GF-D8 (cell line): ENCODE data around the gene RARB.

Experiments used
- DNase-seq: peaks from one replicate; lab custom pipeline; 2025; lab: John Stamatoyannopoulos, UW

The RARB gene

DNA sequence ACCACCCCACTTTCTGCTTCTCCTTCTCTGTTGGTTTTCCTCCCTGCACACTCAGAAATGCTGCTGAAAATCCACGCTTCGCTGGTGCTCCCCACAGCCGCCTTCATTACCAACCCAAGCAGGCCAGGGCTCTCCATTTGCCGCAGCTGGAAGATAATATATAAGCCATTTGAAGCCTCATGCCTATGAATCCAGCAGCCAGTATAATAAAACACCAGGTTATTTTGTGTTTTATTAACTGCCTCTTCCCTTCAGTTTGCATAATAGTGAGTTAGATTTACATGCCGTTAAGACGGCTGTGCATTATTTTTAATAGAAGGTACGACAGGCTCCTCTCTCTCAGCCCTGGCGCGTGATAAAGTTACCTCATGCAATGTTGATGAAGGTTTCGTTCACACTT is 150.0 kb downstream of the RARB start:
- no peak for DNase-seq

DNA sequence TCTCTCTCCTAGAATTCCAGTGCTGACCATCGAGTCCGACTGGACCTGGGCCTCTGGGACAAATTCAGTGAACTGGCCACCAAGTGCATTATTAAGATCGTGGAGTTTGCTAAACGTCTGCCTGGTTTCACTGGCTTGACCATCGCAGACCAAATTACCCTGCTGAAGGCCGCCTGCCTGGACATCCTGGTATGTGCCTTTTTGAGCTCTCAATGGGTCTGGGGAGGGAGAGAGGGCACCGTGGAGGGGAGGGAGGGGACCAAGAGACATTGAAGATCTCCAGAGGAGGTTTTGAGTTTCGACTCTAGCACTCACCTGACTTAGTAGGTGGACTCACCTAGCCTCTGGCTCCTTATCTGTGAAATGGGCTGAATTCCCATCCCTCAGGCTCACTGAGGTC is 152.5 kb downstream of the RARB start:
- DNase-seq = no peak

DNA sequence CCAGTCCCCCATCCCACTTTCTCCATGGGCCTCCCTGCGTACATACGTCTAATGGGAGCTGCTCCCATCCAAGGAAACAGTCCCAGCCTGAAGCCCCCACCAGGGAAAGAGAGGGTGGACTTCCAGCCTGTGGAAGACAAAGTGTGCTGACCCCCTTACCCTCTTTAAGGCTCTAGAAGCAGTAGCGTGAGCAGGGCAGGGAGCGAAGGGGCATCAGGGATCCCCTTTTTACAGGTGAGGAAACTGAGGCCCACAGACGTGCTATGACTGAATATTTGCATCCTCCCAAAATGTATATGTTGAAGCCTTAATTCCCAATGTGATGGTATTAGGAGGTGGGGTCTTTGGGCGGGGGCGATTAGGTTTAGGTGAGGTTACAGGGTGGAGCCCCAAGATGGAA is 153.3 kb downstream of the RARB start:
- no peak for DNase-seq

DNA sequence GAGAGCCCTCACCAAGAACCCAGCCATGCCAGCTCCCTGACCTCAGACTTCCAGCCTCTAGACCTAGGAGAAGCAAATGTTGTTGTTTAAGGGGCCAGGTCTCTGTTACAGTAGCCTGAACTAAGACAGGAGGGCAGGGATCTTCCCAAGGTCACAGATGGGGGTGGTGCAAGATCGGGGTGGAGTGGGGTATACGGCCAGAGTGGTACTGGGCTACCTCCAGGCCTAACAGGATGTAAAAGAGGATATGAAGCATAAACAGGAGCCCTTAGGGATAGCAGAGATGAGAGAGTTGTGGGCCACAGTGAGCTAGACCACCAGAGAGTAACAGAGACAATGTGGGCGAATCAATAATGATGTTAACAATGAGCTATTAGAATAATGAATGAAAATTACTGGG is 153.8 kb downstream of the RARB start:
- DNase-seq = no peak

DNA sequence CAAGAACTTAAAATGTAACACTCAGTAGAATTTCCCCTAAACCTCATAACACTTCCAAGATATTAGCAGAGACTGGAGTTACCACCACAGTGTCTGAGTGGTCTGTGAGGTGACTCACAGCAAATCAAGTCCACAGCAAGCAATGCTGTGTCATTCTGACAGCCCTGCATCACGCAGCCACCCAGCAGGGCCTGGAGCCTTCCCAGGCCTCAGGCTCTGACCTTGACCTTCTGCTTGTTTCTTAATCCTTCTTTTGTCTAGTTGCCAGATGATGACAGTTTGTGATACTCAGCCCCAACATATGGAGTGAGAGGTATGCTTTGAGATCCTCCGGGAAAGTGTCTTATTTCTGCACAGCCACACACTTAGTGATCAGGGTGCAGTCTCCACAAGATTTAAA is 154.2 kb downstream of the RARB start:
- no peak for DNase-seq

DNA sequence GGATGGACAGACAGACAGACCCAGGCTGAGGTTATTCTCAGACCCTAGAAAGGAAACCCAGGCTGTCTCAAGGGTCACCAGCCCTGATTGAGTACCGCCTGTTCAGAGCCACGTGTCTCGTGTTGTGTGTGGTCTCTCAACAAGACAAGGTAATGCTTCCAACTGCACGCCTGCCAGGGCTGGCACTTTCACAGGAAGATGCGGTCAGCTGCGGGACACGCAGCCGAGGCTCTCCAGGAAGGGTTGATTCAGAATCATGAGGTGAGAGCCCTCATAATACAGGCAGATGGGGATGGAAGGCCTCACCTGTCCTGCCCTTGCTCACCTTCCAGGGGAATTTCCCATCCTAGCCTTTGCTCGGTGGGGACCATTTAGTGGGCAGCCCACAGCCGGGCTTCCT is 155.3 kb downstream of the RARB start:
- no peak for DNase-seq

DNA sequence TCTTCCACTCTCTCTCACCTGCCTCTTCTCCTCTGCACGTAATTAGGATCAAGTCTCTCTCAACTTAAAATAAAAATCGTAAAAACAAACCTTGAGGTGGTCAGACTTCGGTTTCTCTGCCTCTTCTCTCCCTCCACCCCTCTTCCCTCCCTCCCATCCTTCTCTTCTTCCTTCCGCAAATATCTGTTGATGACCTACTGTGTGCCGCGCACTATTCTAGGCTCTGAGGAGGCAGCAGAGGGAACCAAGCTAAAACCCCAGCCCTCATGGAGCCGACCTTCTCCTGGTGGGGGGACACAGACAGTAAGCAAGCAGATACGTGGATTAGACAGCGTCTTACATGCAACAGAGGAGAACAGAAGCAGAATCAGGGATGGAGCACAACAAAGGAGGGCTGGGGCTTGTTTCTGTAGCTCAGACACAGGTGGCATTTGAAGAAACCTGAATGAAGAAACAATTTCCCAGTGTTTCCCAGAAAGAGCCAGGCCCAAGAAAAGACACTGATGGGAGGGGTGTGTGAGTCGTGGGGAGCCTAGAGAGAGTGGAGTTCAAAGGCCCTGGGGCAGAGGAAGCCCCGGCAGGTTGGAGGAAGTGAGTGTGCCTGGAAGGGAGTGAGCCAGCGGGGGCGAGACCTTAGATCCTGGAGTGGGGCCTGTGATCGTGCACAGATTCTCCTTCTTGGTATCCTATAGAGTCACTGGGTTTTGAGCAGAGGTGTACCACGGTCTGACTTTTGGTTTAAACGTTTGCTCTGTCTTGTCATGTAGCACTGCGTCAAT is 156.1 kb downstream of the RARB start:
- DNase-seq = no peak

DNA sequence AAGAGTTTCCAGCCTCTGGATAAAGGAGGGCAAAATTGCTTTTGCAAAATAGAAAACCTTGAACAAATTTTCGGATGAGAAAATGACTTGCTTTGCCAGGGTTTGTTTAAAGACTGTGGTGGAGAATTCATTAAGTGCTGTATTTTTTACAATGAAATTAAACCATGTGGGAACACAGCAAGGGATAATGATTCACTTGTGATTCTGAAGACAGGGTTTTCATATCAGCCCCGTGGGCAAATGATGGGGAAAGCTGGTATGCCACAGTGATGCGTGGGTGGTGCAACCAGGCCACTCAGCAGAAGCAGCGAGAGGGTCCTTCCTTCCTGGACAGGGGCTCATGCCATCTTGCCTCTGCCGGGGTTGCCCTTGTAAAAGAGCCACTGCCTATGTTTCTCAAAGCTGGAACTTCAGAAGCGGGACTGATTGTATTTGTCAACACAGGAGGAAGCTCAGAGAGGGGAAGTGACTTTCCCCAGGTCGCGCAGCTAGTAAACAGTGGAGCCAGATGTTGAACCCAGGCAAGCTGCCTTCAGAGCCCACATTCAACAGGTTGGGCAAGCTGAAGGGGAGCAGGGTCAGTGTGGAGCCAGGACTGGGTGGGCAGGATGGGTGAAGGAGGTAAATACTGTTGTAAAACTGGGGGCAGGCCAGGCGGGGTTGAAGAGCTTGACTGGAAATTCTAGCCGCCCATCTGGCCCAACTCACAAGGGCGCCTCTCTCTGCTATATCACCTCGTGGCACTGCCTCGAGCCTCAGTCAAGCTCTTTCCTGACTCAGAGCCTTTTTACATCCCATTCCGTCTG is 157.5 kb downstream of the RARB start:
- no peak for DNase-seq

DNA sequence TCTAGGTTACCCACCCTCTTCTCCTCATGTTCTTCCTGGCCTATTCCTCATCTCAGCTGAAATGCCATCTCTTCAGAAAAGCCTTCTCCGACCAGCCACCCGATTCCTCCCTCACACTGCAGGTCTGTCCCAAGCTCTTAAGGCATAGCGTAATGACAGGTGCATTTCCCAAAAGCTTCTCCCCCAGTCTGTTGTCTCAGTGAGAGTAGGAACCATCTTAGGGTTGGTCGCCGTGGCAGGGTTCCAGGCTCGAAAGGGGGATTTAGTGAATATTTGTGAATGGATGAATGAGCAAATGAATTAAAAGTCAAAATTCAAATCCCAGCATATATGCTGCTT is 158.1 kb downstream of the RARB start:
- no peak for DNase-seq

DNA sequence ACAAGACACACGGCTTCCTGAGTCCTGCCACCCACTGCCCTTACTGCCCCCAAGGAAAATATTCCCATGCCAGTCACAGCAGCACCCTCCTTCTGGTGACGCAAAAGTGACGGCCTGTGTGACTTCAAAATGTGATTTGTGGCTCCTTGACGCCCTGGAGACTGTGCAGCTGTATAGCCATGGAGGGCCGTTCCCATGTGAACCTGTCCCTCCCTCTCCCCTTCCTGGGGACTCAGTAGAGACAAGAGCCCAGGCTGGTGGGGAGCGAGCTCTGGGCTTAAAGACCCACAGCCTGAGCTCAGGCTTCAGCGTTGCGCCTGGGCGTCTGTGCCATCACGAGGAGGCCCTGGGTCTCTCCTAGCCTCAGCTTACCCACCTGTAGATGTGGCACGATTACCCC is 158.5 kb downstream of the RARB start:
- no peak for DNase-seq

DNA sequence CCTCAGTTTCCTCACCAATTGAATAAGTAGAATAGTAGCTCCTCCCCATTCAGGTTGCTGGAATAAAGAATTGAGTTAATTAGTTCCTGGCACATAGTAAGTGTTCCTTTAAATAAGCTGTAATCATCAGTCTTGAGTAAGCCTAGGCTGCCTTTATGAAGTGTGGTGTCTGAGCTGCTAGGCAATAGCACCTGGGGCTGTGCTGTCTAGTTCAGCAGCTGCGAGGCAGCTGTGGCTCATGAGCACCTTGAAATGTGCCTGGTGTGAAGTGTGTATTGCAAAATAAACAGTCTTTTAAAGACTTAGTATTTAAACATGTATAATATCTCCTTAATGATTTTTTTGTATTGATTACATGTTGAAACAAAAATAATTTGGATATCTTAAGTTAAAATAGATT is 159.0 kb downstream of the RARB start:
- DNase-seq = no peak

DNA sequence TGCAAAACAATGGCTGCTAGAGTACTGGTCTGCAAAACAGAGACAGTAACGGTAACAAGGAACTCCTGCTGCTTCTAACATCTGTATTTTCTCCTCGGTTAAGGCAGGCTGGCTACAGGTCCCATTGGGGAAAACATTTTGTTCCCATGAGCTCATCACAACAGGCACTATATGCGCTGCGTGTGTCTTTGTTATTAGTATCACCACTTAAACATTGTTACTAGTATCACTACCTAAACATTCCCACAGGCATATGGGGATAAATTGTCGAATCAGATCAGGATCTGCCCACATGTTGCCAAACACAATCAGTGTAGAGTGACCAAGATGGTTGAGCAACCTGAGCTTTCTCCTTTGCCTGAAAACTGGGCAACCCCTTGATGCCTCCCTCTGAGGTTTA is 159.5 kb downstream of the RARB start:
- DNase-seq = no peak

DNA sequence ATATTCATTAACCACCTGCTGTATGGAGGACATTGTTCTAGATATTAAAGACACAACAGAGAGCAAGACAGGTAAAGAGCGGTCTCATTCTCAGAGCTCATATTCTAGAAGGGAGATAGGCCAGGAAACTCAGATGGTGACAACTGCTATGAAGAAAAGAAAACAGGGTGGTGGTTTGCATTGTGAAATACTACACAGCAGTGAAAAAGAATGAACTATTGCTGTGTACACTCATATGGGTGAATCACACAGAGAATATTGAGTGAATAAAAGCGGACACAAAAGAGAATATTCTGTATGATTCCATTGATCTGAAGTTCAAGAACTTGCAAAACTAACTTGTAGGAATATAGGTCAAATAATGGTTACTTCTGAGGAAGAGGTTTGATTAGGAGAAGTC is 159.9 kb downstream of the RARB start:
- DNase-seq = no peak

DNA sequence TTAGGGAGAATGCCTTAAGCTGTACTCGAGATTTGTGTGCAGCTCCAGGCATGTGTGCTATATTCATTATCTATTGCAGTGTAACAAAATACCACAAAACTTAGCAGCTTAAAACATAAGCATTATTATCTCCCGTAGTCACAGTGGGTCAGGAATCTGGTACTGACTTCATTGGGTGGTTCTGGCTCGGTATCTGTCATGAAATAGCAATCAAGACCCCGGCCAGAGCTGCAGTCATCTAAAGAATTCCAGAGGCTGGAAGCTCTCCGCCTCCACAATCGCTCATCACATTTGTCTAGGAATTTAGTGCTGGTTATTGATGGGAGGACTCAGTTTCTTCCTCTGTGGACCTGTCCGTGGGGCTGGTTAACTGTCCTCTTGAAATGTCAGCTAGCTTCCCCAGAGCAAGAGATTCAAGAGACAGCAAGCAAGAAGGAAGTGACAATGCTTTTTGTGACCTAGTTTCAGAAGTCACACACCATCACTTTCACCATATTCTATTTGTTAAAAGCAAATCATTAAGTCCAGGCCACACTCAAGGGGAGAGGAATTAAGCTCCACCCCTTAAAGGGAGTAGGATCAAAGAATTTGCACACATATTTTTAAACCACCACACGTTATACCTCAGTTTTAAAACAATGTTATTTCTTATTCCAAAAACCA is 160.5 kb downstream of the RARB start:
- DNase-seq = no peak

DNA sequence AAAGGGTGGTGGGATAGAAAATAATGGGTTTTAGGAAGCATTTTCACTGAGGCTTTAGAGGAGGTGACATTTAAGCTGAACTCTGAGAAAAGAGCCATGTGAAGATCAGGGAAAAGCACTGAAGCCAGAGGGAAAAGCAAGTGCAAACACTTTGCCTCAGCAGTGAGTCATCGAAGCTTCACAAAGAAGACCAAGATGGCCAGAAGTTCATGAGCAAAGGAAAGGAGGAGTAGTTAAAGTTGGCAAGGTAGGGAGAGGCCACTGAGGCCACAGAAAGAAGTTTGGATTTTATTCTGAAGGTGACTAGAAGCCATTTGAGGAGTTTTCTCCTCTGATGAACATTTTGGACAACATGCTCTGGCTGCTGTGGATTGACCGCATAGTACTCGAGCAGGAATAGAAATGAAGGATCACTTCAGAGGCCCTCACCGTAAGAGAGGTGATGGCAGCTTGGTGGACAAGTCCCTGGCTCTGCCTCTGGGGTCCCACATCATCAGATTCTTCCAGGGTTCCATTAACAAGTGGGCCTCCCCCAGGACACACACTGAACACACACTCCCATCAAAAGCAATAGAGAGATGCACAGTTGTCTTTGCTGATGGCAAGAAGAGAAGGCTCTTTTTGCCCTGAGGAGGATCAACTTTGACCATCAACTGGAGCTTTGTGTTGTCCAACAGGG is 161.2 kb downstream of the RARB start:
- no peak for DNase-seq

DNA sequence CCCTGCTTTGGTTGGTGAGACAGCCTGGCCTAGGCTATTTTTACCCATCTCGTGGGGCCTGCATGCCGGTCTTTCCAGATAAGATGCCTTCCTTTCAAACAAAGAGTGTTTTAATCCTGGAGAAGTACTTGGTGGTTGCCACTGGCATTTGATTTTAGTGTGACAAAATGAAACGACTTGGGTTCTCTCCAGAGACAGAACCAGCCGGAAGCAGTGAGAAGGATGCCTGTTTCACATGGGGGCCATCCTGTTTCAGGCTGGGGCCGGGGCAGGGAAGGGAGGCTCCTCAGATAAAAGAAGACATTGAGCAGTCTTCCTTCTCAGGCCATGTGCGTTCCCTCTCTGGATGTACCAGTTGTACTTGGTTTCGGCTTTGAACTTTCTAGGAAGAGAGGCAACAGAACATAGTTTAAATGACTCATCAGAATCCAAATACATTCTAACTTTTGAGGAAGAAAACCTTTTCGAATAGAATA is 161.8 kb downstream of the RARB start:
- no peak for DNase-seq

DNA sequence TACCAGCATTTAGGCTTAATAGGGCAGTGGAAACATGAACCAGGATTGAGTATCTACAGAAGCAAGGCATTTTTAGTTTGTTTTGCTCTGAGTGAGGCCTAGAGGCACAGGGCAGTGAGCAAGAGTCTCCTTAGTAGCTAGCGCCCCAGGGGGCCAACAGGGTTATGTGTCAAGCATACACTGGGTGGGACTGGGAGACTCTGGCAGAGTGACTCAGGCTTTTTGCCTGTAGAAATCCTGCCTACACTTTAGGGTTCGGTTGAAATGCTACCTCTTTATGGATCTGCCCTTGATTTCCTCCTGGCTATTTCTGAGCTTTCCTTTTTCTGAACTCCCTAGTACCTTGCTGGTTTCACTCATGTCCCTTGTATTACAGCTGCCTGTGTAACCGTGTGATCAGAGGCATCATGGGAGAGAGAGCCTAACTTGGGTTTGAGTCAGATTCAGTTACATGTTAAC is 164.5 kb downstream of the RARB start:
- DNase-seq = no peak

DNA sequence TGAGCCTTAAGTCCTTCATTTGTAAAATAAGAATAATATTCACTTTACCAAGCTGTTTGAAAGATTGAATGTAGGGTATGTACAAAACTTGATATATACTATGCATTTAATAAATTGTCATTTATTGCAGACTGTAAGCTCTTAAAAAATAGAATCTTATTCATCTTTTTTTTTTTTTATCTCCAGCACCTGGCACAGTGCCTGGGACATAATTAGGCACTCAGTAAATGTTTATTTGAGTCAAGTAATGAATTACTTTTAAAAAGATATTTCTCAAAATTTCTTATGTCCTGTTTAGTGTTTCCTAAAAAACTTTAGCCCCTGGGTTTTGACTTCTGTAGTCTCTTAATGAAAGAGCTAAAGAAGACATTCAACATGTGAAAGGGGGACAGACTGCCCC is 164.9 kb downstream of the RARB start:
- no peak for DNase-seq

DNA sequence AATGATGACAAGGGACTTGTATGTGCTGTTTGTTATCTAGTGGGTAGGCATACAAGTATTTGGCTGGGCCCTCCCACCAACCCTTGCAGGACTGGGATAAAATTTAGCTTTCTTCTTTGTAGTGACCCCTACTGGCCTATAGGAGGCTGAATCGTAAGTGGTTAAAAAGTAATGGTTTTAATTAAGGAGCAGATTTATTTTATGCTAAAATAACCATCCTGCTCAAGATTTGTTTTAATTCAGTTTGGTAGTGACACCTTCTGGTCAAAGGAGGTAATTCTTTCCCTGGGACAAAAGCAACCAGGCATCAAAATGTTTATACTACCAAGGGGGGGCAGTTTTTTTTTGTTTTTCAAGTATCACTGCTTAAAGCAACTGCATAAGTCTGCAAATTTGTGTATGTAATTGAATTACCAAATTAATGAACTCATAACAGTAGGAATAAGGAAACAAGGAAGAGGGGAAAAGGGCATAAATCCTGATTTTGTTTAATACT is 166.0 kb downstream of the RARB start:
- DNase-seq = no peak

DNA sequence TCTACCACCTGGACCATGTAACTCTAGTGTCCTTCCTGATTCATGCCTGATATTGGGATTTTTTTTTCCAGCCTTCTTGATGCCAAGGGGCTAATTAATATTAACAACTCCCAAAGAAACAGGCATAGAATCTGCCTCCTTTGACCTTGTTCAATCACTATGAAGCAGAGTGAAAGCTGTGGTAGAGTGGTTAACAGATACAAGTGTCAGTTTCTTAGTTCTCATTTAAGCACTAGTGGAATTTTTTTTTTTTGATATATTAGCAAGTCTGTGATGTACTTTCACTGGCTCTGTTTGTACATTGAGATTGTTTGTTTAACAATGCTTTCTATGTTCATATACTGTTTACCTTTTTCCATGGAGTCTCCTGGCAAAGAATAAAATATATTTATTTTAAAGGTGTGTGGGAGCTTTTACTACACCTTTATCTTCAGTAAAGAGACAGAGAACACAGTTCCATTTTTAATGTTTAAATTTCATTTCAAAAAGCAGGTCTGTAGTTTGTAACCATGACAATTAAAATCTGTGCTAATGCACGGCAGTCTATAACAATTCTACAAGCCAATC is 169.6 kb downstream of the RARB start:
- DNase-seq = no peak

DNA sequence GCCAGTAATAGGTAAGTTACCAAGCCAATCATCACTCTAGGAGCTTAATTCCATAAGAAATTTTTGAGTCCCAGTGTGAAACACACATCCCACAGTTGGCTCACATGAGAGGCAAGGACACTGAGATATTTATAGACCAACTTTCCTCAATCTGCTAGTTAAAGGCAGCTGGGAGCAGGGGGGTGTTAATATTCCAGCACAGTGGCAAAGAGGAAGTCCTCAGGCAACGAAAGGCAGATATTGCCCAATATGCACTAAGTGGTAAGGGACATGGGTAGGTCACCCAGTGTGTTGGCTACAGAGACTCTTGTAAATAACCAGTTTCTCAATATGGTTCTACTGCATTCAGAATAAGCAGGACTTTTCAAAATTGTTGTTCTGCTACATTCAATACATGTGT is 175.6 kb downstream of the RARB start:
- peak; percentile 79 for DNase-seq
